ENCODE data around the gene MOB1B. TPM values are rescaled to one million over a fixed set of nuclear protein-coding genes. Genes with fewer than 3 reads are reported as not detected.
"Not testable (repeated sequence)": the region's sequence is repeated elsewhere in the genome, so short reads cannot be mapped to it uniquely, and the experiment has no call there.

MOB1B gene
- total and polyA plus RNA-seq, 8 donors: 0.87 to 48.8 (median 4.6) TPM

DNA sequence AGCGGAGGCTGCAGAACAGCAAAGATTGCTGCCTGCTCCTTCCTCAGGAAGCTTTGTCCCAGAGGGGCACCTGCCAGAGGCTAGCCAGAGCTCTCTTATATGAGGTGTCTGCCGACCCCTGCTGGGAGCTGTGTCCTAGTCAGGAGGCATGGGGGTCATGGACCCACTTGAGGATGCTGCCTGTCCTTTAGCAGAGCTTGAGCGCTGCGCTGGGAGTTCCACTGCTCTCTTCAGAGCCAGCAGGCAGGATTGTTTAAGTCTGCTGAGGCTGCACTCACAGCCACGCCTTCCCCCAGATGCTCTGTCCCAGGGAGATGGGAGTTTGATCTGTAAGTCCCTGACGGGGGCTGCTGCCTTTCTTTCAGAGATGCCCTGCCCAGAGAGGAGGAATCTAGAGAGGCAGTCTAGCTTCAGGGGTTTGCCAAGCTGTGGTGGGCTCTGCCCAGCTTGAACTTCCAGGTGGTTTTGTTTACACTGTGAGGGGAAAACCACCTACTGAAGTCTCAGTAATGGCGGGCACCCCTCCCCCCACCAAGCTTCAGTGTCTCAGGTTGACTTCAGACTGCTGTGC is 102.2 kb downstream of the MOB1B start:
- TF ChIP-seq POLR2AphosphoS5 (IDR thresholded peaks at IDR 0.05): no peak
- TF ChIP-seq, protein P1, sequence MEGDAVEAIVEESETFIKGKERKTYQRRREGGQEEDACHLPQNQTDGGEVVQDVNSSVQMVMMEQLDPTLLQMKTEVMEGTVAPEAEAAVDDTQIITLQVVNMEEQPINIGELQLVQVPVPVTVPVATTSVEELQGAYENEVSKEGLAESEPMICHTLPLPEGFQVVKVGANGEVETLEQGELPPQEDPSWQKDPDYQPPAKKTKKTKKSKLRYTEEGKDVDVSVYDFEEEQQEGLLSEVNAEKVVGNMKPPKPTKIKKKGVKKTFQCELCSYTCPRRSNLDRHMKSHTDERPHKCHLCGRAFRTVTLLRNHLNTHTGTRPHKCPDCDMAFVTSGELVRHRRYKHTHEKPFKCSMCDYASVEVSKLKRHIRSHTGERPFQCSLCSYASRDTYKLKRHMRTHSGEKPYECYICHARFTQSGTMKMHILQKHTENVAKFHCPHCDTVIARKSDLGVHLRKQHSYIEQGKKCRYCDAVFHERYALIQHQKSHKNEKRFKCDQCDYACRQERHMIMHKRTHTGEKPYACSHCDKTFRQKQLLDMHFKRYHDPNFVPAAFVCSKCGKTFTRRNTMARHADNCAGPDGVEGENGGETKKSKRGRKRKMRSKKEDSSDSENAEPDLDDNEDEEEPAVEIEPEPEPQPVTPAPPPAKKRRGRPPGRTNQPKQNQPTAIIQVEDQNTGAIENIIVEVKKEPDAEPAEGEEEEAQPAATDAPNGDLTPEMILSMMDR (IDR thresholded peaks at IDR 0.05): no peak
- no peak for TF ChIP-seq POLR2A (IDR thresholded peaks at IDR 0.05)
- TF ChIP-seq EP300 (IDR thresholded peaks at IDR 0.05): no peak
- peaks cover 3 to 24% (median 11%) of the 10 kb centered on the region in 4 donors for H3K4me1 ChIP-seq
- no peaks in the 10 kb centered on the region for H3K9me3 ChIP-seq
- H3K36me3 ChIP-seq: peaks cover 0 to 5% (median 1%) of the 10 kb centered on the region in 4 donors
- intact Hi-C loops (cut with DNase I; ENCODE audit: low total_unique reads): no loop called here
- no peak overlapping the region for H3K4me3 ChIP-seq
- no peak overlapping the region for H3K27ac ChIP-seq
- H3K27me3 ChIP-seq: no peaks in the 10 kb centered on the region
- peak in 1 of 2 donors; percentile 44 for DNase-seq
- 64 to 77% (median 71%) methylated on average over 6 to 7 of the region's 7 CpGs for WGBS, 5 donors

DNA sequence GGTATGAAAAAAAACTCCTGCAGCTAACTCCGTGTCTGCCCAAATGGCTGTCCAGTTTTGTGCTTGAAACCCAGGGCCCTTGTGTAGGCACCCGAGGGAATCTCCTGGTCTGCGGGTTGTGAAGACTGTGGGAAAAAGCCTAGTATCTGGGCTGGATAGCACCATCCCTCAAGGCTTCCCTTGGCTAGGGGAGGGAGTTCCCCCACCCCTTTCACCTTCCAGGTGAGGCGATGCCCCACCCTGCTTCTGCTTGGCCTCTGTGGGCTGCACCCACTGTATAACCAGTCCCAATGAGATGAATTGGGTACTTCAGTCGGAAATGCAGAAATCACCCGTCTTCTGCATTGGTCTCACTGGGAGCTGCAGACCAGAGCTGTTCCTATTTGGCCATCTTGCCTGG is 102.9 kb downstream of the MOB1B start:
- DNase-seq; H3K27me3 ChIP-seq; intact Hi-C loops (cut with DNase I; ENCODE audit: low total_unique reads); H3K27ac ChIP-seq; H3K9me3 ChIP-seq; H3K36me3 ChIP-seq; H3K4me3 ChIP-seq: not testable (repeated sequence)
- H3K4me1 ChIP-seq: peaks cover 3 to 30% (median 11%) of the 10 kb centered on the region in 4 donors
- WGBS, 5 donors: 85 to 94% (median 91%) methylated on average over 5 to 6 of the region's 6 CpGs

DNA sequence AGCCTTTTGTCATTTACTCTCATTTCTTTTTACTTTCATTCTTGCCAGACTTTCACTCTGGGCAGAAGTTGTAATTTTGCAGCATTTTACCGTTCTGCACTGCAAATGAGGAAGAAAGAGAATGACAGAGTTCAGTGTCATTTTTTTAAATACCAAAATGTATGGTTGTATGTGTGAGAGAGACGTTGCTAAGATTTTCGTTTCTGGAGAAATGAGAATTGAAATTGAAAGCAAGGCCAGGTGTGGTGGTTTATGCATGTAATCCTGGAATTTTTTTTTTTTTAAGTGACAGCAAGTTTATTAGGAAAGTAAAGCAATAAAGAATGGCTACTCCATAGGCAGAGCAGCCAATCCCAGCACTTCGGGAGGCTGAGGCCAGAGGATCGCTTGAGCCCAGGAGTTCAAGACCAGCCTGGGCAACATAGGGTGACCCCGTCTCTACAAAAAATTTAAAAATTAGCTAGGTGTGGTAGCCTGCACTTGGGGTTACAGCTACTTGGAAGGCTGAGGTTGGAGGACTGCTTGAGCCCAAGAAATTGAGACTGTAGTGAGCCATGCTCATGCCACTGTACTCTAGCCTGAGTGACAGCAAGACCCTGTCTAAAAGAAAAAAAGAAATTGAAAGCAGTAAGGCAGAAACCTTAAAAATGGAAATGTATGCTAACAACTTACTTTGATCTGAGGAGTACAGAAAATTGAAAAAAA is 104.2 kb downstream of the MOB1B start:
- no peaks in the 10 kb centered on the region for H3K27me3 ChIP-seq
- DNase-seq: no peak
- 75 to 87% (median 85%) methylated on average over 6 of the region's 6 CpGs for WGBS, 5 donors
- H3K4me1 ChIP-seq: peaks cover 3 to 32% (median 11%) of the 10 kb centered on the region in 4 donors
- TF ChIP-seq, protein P1 (IDR thresholded peaks at IDR 0.05): no peak
- TF ChIP-seq POLR2AphosphoS5 (IDR thresholded peaks at IDR 0.05) (no peak), POLR2A (IDR thresholded peaks at IDR 0.05) (no peak), EP300 (IDR thresholded peaks at IDR 0.05) (no peak)
- H3K27ac ChIP-seq: no peak overlapping the region
- no peaks in the 10 kb centered on the region for H3K9me3 ChIP-seq
- no peaks in the 10 kb centered on the region for H3K36me3 ChIP-seq
- H3K4me3 ChIP-seq: no peak overlapping the region
- intact Hi-C loops (cut with DNase I; ENCODE audit: low total_unique reads): no loop called here

DNA sequence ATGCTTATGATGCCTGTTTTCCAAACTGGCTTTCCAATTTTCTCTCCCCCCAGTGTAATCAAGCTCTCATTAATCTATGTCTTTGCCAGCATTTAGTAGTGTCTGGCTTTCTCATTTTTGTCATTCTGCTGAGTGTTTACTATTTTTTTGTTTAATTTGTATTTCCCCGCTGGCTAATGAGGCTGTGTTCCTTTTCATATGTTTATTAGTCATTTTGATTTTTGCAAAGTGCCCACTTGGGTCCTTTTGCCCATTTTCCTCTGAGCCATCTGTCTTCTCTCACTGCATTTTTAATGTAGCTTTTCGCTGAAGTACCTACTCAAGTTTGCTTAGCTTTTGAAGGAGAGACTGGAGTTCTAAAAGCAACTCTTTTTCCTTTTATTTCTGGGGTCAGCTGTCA is 106.0 kb downstream of the MOB1B start:
- Histone ChIP-seq H3K4me3 (no peak overlapping the region), H3K27me3 (no peaks in the 10 kb centered on the region), H3K9me3 (no peaks in the 10 kb centered on the region), H3K4me1 (peaks cover 3 to 32% (median 9%) of the 10 kb centered on the region in 4 donors), H3K27ac (no peak overlapping the region), H3K36me3 (no peaks in the 10 kb centered on the region)
- no peak for DNase-seq
- intact Hi-C loops (cut with DNase I; ENCODE audit: low total_unique reads): no loop called here
- WGBS, 5 donors: 94 to 98% (median 95%) methylated on average over 2 of the region's 2 CpGs
- no peak for TF ChIP-seq POLR2A (IDR thresholded peaks at IDR 0.05)
- TF ChIP-seq, protein P1 (IDR thresholded peaks at IDR 0.05): no peak
- no peak for TF ChIP-seq EP300 (IDR thresholded peaks at IDR 0.05)
- no peak for TF ChIP-seq POLR2AphosphoS5 (IDR thresholded peaks at IDR 0.05)

DNA sequence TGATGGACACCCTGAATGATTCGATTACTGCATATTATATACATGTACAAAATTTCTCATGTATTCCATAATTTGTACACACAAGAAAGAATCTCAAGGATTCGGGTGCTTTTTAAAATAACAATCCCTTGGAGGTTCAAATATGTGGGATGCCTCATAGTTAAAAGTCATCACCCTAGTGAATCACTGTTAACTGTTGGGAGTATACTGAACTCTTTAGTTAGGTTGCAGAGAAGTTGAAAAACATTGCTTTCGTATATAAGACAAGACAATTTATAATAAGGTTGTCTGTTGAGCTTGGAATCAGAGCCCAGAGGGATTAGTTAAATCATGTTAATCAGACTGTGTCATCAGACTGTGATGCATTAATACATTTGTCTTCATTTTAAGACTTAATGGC is 106.9 kb downstream of the MOB1B start:
- Histone ChIP-seq H3K4me1 (peaks cover 0 to 28% (median 4%) of the 10 kb centered on the region in 4 donors), H3K27ac (no peak overlapping the region), H3K4me3 (no peak overlapping the region), H3K27me3 (no peaks in the 10 kb centered on the region), H3K9me3 (no peaks in the 10 kb centered on the region), H3K36me3 (no peaks in the 10 kb centered on the region)
- WGBS, 5 donors: 70 to 82% (median 79%) methylated on average over 3 of the region's 3 CpGs
- TF ChIP-seq, protein P1 (IDR thresholded peaks at IDR 0.05): no peak
- TF ChIP-seq POLR2A (IDR thresholded peaks at IDR 0.05) (no peak), EP300 (IDR thresholded peaks at IDR 0.05) (no peak), POLR2AphosphoS5 (IDR thresholded peaks at IDR 0.05) (no peak)
- no peak for DNase-seq
- intact Hi-C loops (cut with DNase I; ENCODE audit: low total_unique reads): no loop called here
